NCI-H226 (cell line): ENCODE data around the gene ITIH5.
A peak's percentile ranks its signal among the peaks of the same experiment; 100 is the strongest.

Experiments used
- DNase-seq: peaks from one replicate; pipeline ENCODE4 v3.0.0-alpha.2; 2015

ITIH5 gene

GRCh38 chr10:7545261-7545660 lies 121.5 kb downstream of the ITIH5 start:
- peak; percentile 10 for DNase-seq

GRCh38 chr10:7544203-7544602 lies 122.6 kb downstream of the ITIH5 start:
- no peak for DNase-seq

- DNase-seq = no peak
Observed at GRCh38 chr10:7542189-7542914, 124.4 kb downstream of the ITIH5 start.

- DNase-seq = peak; percentile 81
Observed at GRCh38 chr10:7541137-7542087, 125.4 kb downstream of the ITIH5 start.

GRCh38 chr10:7538970-7539654 lies 127.7 kb downstream of the ITIH5 start:
- DNase-seq = no peak

- DNase-seq = no peak
Observed at GRCh38 chr10:7537126-7537525, 129.6 kb downstream of the ITIH5 start.

GRCh38 chr10:7534480-7534852 lies 132.3 kb downstream of the ITIH5 start:
- no peak for DNase-seq

- DNase-seq = no peak
Observed at GRCh38 chr10:7533657-7534479, 132.9 kb downstream of the ITIH5 start.

- no peak for DNase-seq
Observed at GRCh38 chr10:7532723-7533498, 133.9 kb downstream of the ITIH5 start.

- no peak for DNase-seq
Observed at GRCh38 chr10:7529638-7530037, 137.1 kb downstream of the ITIH5 start.

GRCh38 chr10:7527468-7527867 lies 139.3 kb downstream of the ITIH5 start:
- no peak for DNase-seq

- DNase-seq = no peak
Observed at GRCh38 chr10:7526017-7526400, 140.8 kb downstream of the ITIH5 start.

- peak; percentile 16 for DNase-seq
Observed at GRCh38 chr10:7525314-7526016, 141.3 kb downstream of the ITIH5 start.

- DNase-seq = no peak
Observed at GRCh38 chr10:7523656-7524055, 143.1 kb downstream of the ITIH5 start.

GRCh38 chr10:7520507-7521485 lies 146.0 kb downstream of the ITIH5 start:
- DNase-seq = no peak

- DNase-seq = no peak
Observed at GRCh38 chr10:7519351-7519750, 147.4 kb downstream of the ITIH5 start.

- DNase-seq = no peak
Observed at GRCh38 chr10:7518693-7519092, 148.1 kb downstream of the ITIH5 start.

GRCh38 chr10:7515439-7515838 lies 151.3 kb downstream of the ITIH5 start:
- DNase-seq = no peak

GRCh38 chr10:7513936-7514335 lies 152.8 kb downstream of the ITIH5 start:
- no peak for DNase-seq

GRCh38 chr10:7513455-7513854 lies 153.3 kb downstream of the ITIH5 start:
- no peak for DNase-seq
